Measurements from ENCODE around the gene RASA1. TPM values are rescaled to one million over a fixed set of nuclear protein-coding genes. Genes with fewer than 3 reads are reported as not detected.

Gene RASA1
- total and polyA plus RNA-seq, 2 experiments from 2014 or later = 32.1 to 67.8 TPM

- no peaks in the 10 kb centered on the region for H3F3A ChIP-seq (ENCODE audit: insufficient read depth)
- in situ Hi-C loops (cut with MboI) = no loop called here
- no peaks in the 10 kb centered on the region for H3K36me3 ChIP-seq (ENCODE audit: low read depth)
- no peaks in the 10 kb centered on the region for H4K20me1 ChIP-seq (ENCODE audit: insufficient read depth)
- no peaks in the 10 kb centered on the region for H3K79me2 ChIP-seq (ENCODE audit: insufficient read depth)
- no peaks in the 10 kb centered on the region for H3K9me3 ChIP-seq (ENCODE audit: low read depth)
- H3K9ac ChIP-seq = no peak overlapping the region
- H2AFZ ChIP-seq = no peak overlapping the region
- no peaks in the 10 kb centered on the region for H3K4me1 ChIP-seq (ENCODE audit: insufficient read depth)
- WGBS, 2 experiments (ENCODE audit: low coverage in 1 of 2, low lambda C conversion rate in 2 of 2, missing lambda C conversion rate in 2 of 2) = 8 to 9% methylated on average over 2 of the region's 2 CpGs
- no peak for DNase-seq
- H3K27me3 ChIP-seq (replicated peaks; ENCODE audit: insufficient read depth) = no peaks in the 10 kb centered on the region; the same call in 1 of the 2 replicates
- no peaks in the 10 kb centered on the region for H3K9me2 ChIP-seq (ENCODE audit: insufficient read depth)
- no peak overlapping the region for H3K27ac ChIP-seq
- no peak for TF ChIP-seq EZH2 (IDR thresholded peaks at IDR 0.05; ENCODE audit: insufficient read depth, poor library complexity, severe bottlenecking)
- no peak for TF ChIP-seq EZH2phosphoT487 (IDR thresholded peaks at IDR 0.05; ENCODE audit: insufficient read depth, low read depth)
- no peak overlapping the region for H3K4me2 ChIP-seq (ENCODE audit: unreplicated experiment)
- no peak overlapping the region for H3K4me3 ChIP-seq
Measured at GRCh38 chr5:87432460-87432859, 164.8 kb downstream of the RASA1 start.

- H3K9me3 ChIP-seq (ENCODE audit: low read depth) = no peaks in the 10 kb centered on the region
- no peak overlapping the region for H3K9ac ChIP-seq
- no peak overlapping the region for H3K4me2 ChIP-seq (ENCODE audit: unreplicated experiment)
- H3K9me2 ChIP-seq (ENCODE audit: insufficient read depth) = no peaks in the 10 kb centered on the region
- no peaks in the 10 kb centered on the region for H3K4me1 ChIP-seq (ENCODE audit: insufficient read depth)
- in situ Hi-C loops (cut with MboI) = no loop called here
- WGBS, 2 experiments (ENCODE audit: low coverage in 1 of 2, low lambda C conversion rate in 2 of 2, missing lambda C conversion rate in 2 of 2) = 11 to 25% methylated on average over 1 of the region's 1 CpG
- H3K27ac ChIP-seq = no peak overlapping the region
- no peak for DNase-seq
- no peak overlapping the region for H3K4me3 ChIP-seq
- no peaks in the 10 kb centered on the region; the same call in 1 of the 2 replicates for H3K27me3 ChIP-seq (replicated peaks; ENCODE audit: insufficient read depth)
- TF ChIP-seq EZH2phosphoT487 (IDR thresholded peaks at IDR 0.05; ENCODE audit: insufficient read depth, low read depth) (no peak), EZH2 (IDR thresholded peaks at IDR 0.05; ENCODE audit: insufficient read depth, poor library complexity, severe bottlenecking) (no peak)
- H4K20me1 ChIP-seq (ENCODE audit: insufficient read depth) = no peaks in the 10 kb centered on the region
- no peak overlapping the region for H2AFZ ChIP-seq
- H3K79me2 ChIP-seq (ENCODE audit: insufficient read depth) = no peaks in the 10 kb centered on the region
- no peaks in the 10 kb centered on the region for H3F3A ChIP-seq (ENCODE audit: insufficient read depth)
- H3K36me3 ChIP-seq (ENCODE audit: low read depth) = no peaks in the 10 kb centered on the region
Measured at GRCh38 chr5:87433945-87434344, 166.3 kb downstream of the RASA1 start.

- no peak overlapping the region for H3K4me3 ChIP-seq
- no peaks in the 10 kb centered on the region for H4K20me1 ChIP-seq (ENCODE audit: insufficient read depth)
- no peak overlapping the region for H3K9ac ChIP-seq
- H3K27me3 ChIP-seq (replicated peaks; ENCODE audit: insufficient read depth) = no peaks in the 10 kb centered on the region; the same call in 1 of the 2 replicates
- H3K9me3 ChIP-seq (ENCODE audit: low read depth) = no peaks in the 10 kb centered on the region
- DNase-seq = no peak
- no peaks in the 10 kb centered on the region for H3K79me2 ChIP-seq (ENCODE audit: insufficient read depth)
- WGBS, 2 experiments (ENCODE audit: low coverage in 1 of 2, low lambda C conversion rate in 2 of 2, missing lambda C conversion rate in 2 of 2) = 6 to 13% methylated on average over 1 of the region's 1 CpG
- H2AFZ ChIP-seq = no peak overlapping the region
- H3K36me3 ChIP-seq (ENCODE audit: low read depth) = no peaks in the 10 kb centered on the region
- H3K9me2 ChIP-seq (ENCODE audit: insufficient read depth) = no peaks in the 10 kb centered on the region
- in situ Hi-C loops (cut with MboI) = no loop called here
- H3F3A ChIP-seq (ENCODE audit: insufficient read depth) = no peaks in the 10 kb centered on the region
- no peak overlapping the region for H3K27ac ChIP-seq
- TF ChIP-seq EZH2phosphoT487 (IDR thresholded peaks at IDR 0.05; ENCODE audit: insufficient read depth, low read depth) (no peak), EZH2 (IDR thresholded peaks at IDR 0.05; ENCODE audit: insufficient read depth, poor library complexity, severe bottlenecking) (no peak)
- H3K4me1 ChIP-seq (ENCODE audit: insufficient read depth) = no peaks in the 10 kb centered on the region
- no peak overlapping the region for H3K4me2 ChIP-seq (ENCODE audit: unreplicated experiment)
Measured at GRCh38 chr5:87434461-87434860, 166.8 kb downstream of the RASA1 start.

GRCh38 chr5:87435144-87435694 lies 167.5 kb downstream of the RASA1 start:
- H3K9me3 ChIP-seq (ENCODE audit: low read depth) = no peaks in the 10 kb centered on the region
- no peaks in the 10 kb centered on the region for H3K79me2 ChIP-seq (ENCODE audit: insufficient read depth)
- no peaks in the 10 kb centered on the region for H4K20me1 ChIP-seq (ENCODE audit: insufficient read depth)
- no peaks in the 10 kb centered on the region; the same call in 1 of the 2 replicates for H3K27me3 ChIP-seq (replicated peaks; ENCODE audit: insufficient read depth)
- no peaks in the 10 kb centered on the region for H3K4me1 ChIP-seq (ENCODE audit: insufficient read depth)
- H3K4me2 ChIP-seq (ENCODE audit: unreplicated experiment) = no peak overlapping the region
- H3K4me3 ChIP-seq = no peak overlapping the region
- TF ChIP-seq EZH2 (IDR thresholded peaks at IDR 0.05; ENCODE audit: insufficient read depth, poor library complexity, severe bottlenecking) (no peak), EZH2phosphoT487 (IDR thresholded peaks at IDR 0.05; ENCODE audit: insufficient read depth, low read depth) (no peak)
- no peak overlapping the region for H2AFZ ChIP-seq
- H3F3A ChIP-seq (ENCODE audit: insufficient read depth) = no peaks in the 10 kb centered on the region
- in situ Hi-C loops (cut with MboI) = no loop called here
- no peaks in the 10 kb centered on the region for H3K9me2 ChIP-seq (ENCODE audit: insufficient read depth)
- no peak for DNase-seq
- H3K36me3 ChIP-seq (ENCODE audit: low read depth) = no peaks in the 10 kb centered on the region
- H3K9ac ChIP-seq = no peak overlapping the region
- H3K27ac ChIP-seq = no peak overlapping the region
- WGBS, 2 experiments (ENCODE audit: low coverage in 1 of 2, low lambda C conversion rate in 2 of 2, missing lambda C conversion rate in 2 of 2) = 28% methylated on average over 2 of the region's 2 CpGs
